Measurements from ENCODE around the gene SCO2.

Gene SCO2

DNA sequence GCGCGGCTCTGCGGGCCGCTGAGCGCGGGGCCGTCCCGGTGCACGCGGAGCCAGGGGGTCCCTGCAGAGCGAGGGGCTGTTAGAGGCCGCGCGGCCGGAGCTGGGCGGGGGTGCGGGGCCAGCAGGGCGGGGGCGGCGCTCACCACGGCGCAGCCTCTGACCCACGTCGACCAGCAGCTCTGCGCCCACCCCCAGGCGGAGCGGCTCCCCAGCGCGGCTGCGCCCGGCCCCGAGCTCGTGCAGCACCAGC, 385 bp upstream of the SCO2 start:
- TF ChIP-seq ZNF596 (tag by site-specific recombination; IDR thresholded peaks at IDR 0.05) (peak; percentile 56), ZNF335 (tag by site-specific recombination; conservative IDR thresholded peaks at IDR 0.05) (no peak)
- TF ChIP-seq, protein P1, sequence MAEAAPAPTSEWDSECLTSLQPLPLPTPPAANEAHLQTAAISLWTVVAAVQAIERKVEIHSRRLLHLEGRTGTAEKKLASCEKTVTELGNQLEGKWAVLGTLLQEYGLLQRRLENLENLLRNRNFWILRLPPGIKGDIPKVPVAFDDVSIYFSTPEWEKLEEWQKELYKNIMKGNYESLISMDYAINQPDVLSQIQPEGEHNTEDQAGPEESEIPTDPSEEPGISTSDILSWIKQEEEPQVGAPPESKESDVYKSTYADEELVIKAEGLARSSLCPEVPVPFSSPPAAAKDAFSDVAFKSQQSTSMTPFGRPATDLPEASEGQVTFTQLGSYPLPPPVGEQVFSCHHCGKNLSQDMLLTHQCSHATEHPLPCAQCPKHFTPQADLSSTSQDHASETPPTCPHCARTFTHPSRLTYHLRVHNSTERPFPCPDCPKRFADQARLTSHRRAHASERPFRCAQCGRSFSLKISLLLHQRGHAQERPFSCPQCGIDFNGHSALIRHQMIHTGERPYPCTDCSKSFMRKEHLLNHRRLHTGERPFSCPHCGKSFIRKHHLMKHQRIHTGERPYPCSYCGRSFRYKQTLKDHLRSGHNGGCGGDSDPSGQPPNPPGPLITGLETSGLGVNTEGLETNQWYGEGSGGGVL (tag by site-specific recombination; IDR thresholded peaks at IDR 0.05) = 0 out of 2 replicates have a peak, but pooled peaks have one; percentile 2
- peak overlapping the region; percentile 79 for H3K4me3 ChIP-seq (ENCODE audit: low read depth, low read length)
- H3K36me3 ChIP-seq (ENCODE audit: control insufficient read depth in 2 of 2, insufficient read depth in 1 of 2, low read length in 2 of 2) = peaks cover 0 to 39% of the 10 kb centered on the region in 2 experiments; a peak in 1 of 3 replicates
- CTCF ChIA-PET = interaction anchor here (0.6 to 2.7 kb wide), 53 partner anchors 8 to 735 kb away, joined by 3 to 37 read pairs (median 4); partner anchors contain the start of genes KLHDC7B, LMF2, NCAPH2 and SYCE3
- no peaks in the 10 kb centered on the region for H3K9me3 ChIP-seq (ENCODE audit: control insufficient read depth, insufficient read depth, low read depth, low read length)
- H3K4me1 ChIP-seq (ENCODE audit: control insufficient read depth, insufficient read depth, low read length) = no peaks in the 10 kb centered on the region; the same call in 1 of the 2 replicates
- H3K27ac ChIP-seq (ENCODE audit: extremely low read depth, low read depth, low read length) = peak overlapping the region; percentile 90
- POLR2A ChIA-PET = interaction anchor here (0.6 to 5.3 kb wide), 41 partner anchors 9 to 758 kb away, joined by 3 to 189 read pairs (median 5); partner anchors contain the start of genes ARSA, CHKB, CPT1B and HDAC10

DNA sequence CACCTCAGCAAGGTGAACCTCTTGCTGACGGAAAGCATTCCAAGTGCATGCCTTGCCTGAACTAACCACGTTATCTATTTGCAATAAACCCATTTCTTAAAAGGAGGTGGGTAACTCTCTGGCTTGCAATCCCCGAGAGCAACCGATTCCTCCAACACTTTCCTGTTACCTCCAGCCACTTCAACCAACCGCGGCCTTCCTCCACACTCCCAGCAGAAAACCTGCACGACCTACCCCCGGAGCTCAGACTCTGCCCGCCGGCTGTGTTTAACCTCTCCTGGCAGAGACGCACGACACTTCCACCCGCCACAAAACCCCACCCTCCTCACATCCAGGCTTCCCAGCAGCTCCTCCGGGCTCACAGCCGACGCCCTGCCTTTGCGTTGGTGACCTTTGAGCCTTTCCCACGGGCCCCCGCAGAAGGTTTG, 708 bp downstream of the SCO2 start:
- peak overlapping the region; percentile 90 for H3K27ac ChIP-seq (ENCODE audit: extremely low read depth, low read depth, low read length)
- POLR2A ChIA-PET = interaction anchor here (0.9 to 5.3 kb wide), 16 partner anchors 8 to 277 kb away, joined by 3 to 189 read pairs (median 8); partner anchors contain the start of genes CHKB, KLHDC7B, LMF2 and NCAPH2
- CTCF ChIA-PET = interaction anchor here (1.1 to 2.7 kb wide), 5 partner anchors 10 to 40 kb away, joined by 6 to 37 read pairs (median 17); partner anchors contain the start of genes LMF2, NCAPH2 and SYCE3
- TF ChIP-seq HOXA7 (CRISPR knock-in tag; IDR thresholded peaks at IDR 0.05; ENCODE audit: borderline replicate concordance) (no peak), ZBTB17 (tag by site-specific recombination; IDR thresholded peaks at IDR 0.05) (peak; percentile 6; the same call in 1 of the 2 replicates), KLF9 (tag by site-specific recombination; IDR thresholded peaks at IDR 0.05; ENCODE audit: low read depth) (no peak), ZNF266 (tag by site-specific recombination; IDR thresholded peaks at IDR 0.05; ENCODE audit: low read depth) (no peak), ZNF426 (tag by site-specific recombination; IDR thresholded peaks at IDR 0.05) (no peak), REPIN1 (tag by site-specific recombination; IDR thresholded peaks at IDR 0.05; ENCODE audit: low read depth) (no peak), HOXD13 (CRISPR knock-in tag; IDR thresholded peaks at IDR 0.05; ENCODE audit: borderline replicate concordance) (peak; percentile 4; the same call in 1 of the 2 replicates), ZNF621 (tag by site-specific recombination; IDR thresholded peaks at IDR 0.05) (no peak), ZEB2 (tag by site-specific recombination; IDR thresholded peaks at IDR 0.05) (0 out of 2 replicates have a peak, but pooled peaks have one; percentile 6), KLF10 (tag by site-specific recombination; IDR thresholded peaks at IDR 0.05) (no peak), RBAK (tag by site-specific recombination; IDR thresholded peaks at IDR 0.05) (no peak), ZNF521 (tag by site-specific recombination; IDR thresholded peaks at IDR 0.05) (no peak), GLIS1 (tag by site-specific recombination; IDR thresholded peaks at IDR 0.05) (no peak), ZNF510 (tag by site-specific recombination; IDR thresholded peaks at IDR 0.05; ENCODE audit: insufficient replicate concordance) (no peak), ZNF843 (tag by site-specific recombination; IDR thresholded peaks at IDR 0.05) (no peak), ZNF548 (tag by site-specific recombination; IDR thresholded peaks at IDR 0.05) (peak; percentile 87), HOXC10 (CRISPR knock-in tag; IDR thresholded peaks at IDR 0.05) (peak; percentile 61; the same call in 1 of the 2 replicates), ZNF571 (tag by site-specific recombination; IDR thresholded peaks at IDR 0.05) (no peak), ZNF530 (tag by site-specific recombination; IDR thresholded peaks at IDR 0.05; ENCODE audit: low read depth) (no peak), ZNF341 (tag by site-specific recombination; IDR thresholded peaks at IDR 0.05; ENCODE audit: low read depth) (peak; percentile 32; the same call in 1 of the 2 replicates), ZFP37 (tag by site-specific recombination; IDR thresholded peaks at IDR 0.05) (no peak)
- peaks cover 0 to 43% of the 10 kb centered on the region in 2 experiments; a peak in 2 of 3 replicates for H3K36me3 ChIP-seq (ENCODE audit: control insufficient read depth in 2 of 2, insufficient read depth in 1 of 2, low read length in 2 of 2)
- peak overlapping the region; percentile 79 for H3K4me3 ChIP-seq (ENCODE audit: low read depth, low read length)
- H3K9me3 ChIP-seq (ENCODE audit: control insufficient read depth, insufficient read depth, low read depth, low read length) = no peaks in the 10 kb centered on the region
- no peaks in the 10 kb centered on the region; the same call in 1 of the 2 replicates for H3K4me1 ChIP-seq (ENCODE audit: control insufficient read depth, insufficient read depth, low read length)
